Esophagus squamous epithelium (tissue), 5 donors: ENCODE measurements around the gene PIP5K1B. TPM values are rescaled to one million over a fixed set of nuclear protein-coding genes. Genes with fewer than 3 reads are reported as not detected.

ENCODE experiments used
- DNase-seq: peaks from one replicate; lab custom pipeline; 2025; lab: John Stamatoyannopoulos, UW
- H3K27ac ChIP-seq, 4 donors: fragments of 200-600 bp; sonication (generic); one replicate each; pipeline ENCODE4 v1.5.1; 2016 to 2019; ENCODE audit warnings: mild to moderate bottlenecking in 1 of 4
- H3K27me3 ChIP-seq, 4 donors: fragments of 200-600 bp; sonication (generic); 1 replicate in 3 of 4; 2 replicates in 1 of 4; pipeline versions ENCODE4 v1.5.1 to v1.6.0; 2017 to 2021; ENCODE audit warnings: antibody characterized with exemption in 1 of 4
- H3K36me3 ChIP-seq, 3 donors: fragments of 200-600 bp; sonication (generic); one replicate each; pipeline ENCODE4 v1.5.1; 2016 to 2019
- H3K4me1 ChIP-seq, 3 donors: fragments of 200-600 bp; sonication (generic); one replicate each; pipeline ENCODE4 v1.5.1; 2017 to 2019
- H3K4me3 ChIP-seq, 4 donors: fragments of 200-600 bp; sonication (generic); 1 replicate in 3 of 4; 2 replicates in 1 of 4; pipeline ENCODE4 v1.5.1; 2016 to 2019; ENCODE audit warnings: mild to moderate bottlenecking in 2 of 4, moderate library complexity in 1 of 4
- H3K9me3 ChIP-seq, 3 donors: fragments of 200-600 bp; sonication (generic); one replicate each; pipeline ENCODE4 v1.5.1; 2016 to 2019
- POLR2A ChIP-seq, 4 donors: fragments of 450-650 bp; IDR thresholded peaks; one replicate each; pipeline ENCODE4 v1.6.1; 2017; ENCODE audit warnings: antibody characterized with exemption in 4 of 4, mild to moderate bottlenecking in 4 of 4, moderate library complexity in 3 of 4
- WGBS, 2 donors: methylation state at CpG; one replicate each; pipeline ENCODE4 v1.1.5; 2018; 5-methylcytosine and 5-hydroxymethylcytosine counted together
- intact Hi-C: fragments of 100-400 bp; cut with DNase I; formaldehyde crosslinking; loops from one replicate; pipeline ENCODE4 v1.15.0; 2022
- total RNA-seq, 4 donors: library from RNA; depleted of rRNA; stranded (reverse); fragments of >200 nt; gene quantifications; one replicate each; pipeline ENCODE4 v1.1.0, GENCODE V29; 2016
- TF ChIP-seq, protein P1 (sequence below), 6 experiments: fragments of 450-650 bp in 4 of 6; fragments of 200-600 bp in 2 of 6; sonication (generic) in 2 of 6; IDR thresholded peaks; one replicate each; pipeline ENCODE4 v1.5.1; 2016 to 2019; ENCODE audit warnings: antibody characterized with exemption in 6 of 6, mild to moderate bottlenecking in 4 of 6, moderate library complexity in 4 of 6
- donor health status: DM: yes; HTN: yes; CAD: no.

PIP5K1B gene
- total RNA-seq, 4 donors from 2014 or later, result 0.38 to 0.97 (median 0.56) TPM; not detected in 1

DNA sequence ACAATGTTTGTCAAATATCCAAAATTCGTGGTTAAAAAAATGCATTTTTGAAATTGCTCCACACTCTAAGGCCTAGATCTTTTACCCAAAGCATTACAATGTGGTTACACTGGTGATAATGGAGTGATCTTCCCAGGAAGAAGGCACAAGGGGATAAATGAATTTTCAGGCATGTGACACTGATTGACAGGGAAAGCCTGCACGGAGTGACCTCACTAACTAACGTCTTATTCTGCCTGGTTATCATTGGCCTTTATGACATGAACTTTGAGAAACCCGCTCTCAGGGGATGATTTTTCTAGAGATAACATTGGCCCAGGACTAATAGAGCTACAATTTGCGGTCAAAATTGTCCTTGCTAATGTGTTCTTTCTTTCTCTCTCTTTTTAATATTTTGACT lies 171.2 kb downstream of the PIP5K1B start:
- Histone ChIP-seq H3K9me3 (no peaks in the 10 kb centered on the region), H3K36me3 (no peaks in the 10 kb centered on the region), H3K4me3 (no peak overlapping the region), H3K27ac (no peak overlapping the region), H3K4me1 (peaks cover 0 to 6% (median 0%) of the 10 kb centered on the region in 3 donors), H3K27me3 (no peaks in the 10 kb centered on the region)
- 65 to 76% methylated on average over 5 of the region's 5 CpGs for WGBS, 2 donors
- DNase-seq, result no peak
- no peak for TF ChIP-seq POLR2A (IDR thresholded peaks at IDR 0.05)
- TF ChIP-seq, protein P1, sequence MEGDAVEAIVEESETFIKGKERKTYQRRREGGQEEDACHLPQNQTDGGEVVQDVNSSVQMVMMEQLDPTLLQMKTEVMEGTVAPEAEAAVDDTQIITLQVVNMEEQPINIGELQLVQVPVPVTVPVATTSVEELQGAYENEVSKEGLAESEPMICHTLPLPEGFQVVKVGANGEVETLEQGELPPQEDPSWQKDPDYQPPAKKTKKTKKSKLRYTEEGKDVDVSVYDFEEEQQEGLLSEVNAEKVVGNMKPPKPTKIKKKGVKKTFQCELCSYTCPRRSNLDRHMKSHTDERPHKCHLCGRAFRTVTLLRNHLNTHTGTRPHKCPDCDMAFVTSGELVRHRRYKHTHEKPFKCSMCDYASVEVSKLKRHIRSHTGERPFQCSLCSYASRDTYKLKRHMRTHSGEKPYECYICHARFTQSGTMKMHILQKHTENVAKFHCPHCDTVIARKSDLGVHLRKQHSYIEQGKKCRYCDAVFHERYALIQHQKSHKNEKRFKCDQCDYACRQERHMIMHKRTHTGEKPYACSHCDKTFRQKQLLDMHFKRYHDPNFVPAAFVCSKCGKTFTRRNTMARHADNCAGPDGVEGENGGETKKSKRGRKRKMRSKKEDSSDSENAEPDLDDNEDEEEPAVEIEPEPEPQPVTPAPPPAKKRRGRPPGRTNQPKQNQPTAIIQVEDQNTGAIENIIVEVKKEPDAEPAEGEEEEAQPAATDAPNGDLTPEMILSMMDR (IDR thresholded peaks at IDR 0.05), result no peak
- intact Hi-C loops, result no loop called here

DNA sequence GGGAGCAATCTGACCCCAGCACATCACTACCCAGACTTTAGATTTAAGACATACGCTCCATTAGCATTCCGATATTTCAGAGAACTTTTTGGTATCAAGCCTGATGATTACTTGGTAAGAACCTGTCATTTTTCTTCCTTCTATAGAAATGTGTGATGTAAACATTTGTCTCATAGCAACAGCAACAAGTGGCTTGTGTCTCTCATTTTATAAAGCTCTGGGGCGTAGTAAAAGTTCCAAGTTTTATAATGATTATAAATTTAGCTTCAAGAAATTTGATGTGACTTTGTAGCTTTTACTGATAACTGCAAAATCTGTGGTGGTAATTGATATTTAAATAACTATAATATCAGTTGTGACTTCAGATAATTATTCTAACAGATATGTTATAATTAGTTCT lies 171.6 kb downstream of the PIP5K1B start:
- intact Hi-C loops, result no loop called here
- no peak overlapping the region for H3K27ac ChIP-seq
- no peaks in the 10 kb centered on the region for H3K9me3 ChIP-seq
- H3K4me1 ChIP-seq, result peaks cover 0 to 6% (median 0%) of the 10 kb centered on the region in 3 donors
- no peak for DNase-seq
- no peak overlapping the region for H3K4me3 ChIP-seq
- H3K27me3 ChIP-seq, result no peaks in the 10 kb centered on the region
- no peaks in the 10 kb centered on the region for H3K36me3 ChIP-seq
- TF ChIP-seq, protein P1 (IDR thresholded peaks at IDR 0.05), result no peak
- TF ChIP-seq POLR2A (IDR thresholded peaks at IDR 0.05), result no peak
- WGBS, 2 donors, result 43 to 59% methylated on average over 3 of the region's 3 CpGs

DNA sequence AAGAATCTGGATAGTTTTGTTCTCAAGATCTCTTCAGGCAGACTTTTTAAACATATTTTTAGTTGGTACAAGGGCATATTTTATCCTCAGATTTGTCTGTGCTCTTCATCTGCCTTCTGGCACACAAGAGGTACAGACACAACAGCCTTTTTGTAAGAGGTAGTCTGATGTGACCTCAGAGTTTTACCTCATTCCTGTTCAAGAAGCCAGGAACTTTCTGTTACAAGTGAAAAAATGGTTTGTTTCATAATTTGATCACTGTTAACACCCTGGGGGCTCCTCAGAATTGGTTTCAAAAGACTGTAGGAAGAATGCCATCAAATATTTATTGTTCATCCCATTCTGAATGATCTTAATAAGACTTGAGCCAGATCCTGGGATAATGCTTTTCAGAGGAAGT lies 172.2 kb downstream of the PIP5K1B start:
- H3K27me3 ChIP-seq, result no peaks in the 10 kb centered on the region
- H3K4me3 ChIP-seq, result no peak overlapping the region
- intact Hi-C loops, result no loop called here
- no peaks in the 10 kb centered on the region for H3K36me3 ChIP-seq
- TF ChIP-seq POLR2A (IDR thresholded peaks at IDR 0.05), result no peak
- TF ChIP-seq, protein P1 (IDR thresholded peaks at IDR 0.05), result no peak
- no peak for DNase-seq
- H3K4me1 ChIP-seq, result peaks cover 0 to 2% (median 0%) of the 10 kb centered on the region in 3 donors
- H3K9me3 ChIP-seq, result no peaks in the 10 kb centered on the region
- no peak overlapping the region for H3K27ac ChIP-seq

GRCh38 chr9:68878450-68878849 lies 173.4 kb downstream of the PIP5K1B start:
- intact Hi-C loops, result no loop called here
- H3K4me3 ChIP-seq, result no peak overlapping the region
- H3K27me3 ChIP-seq, result no peaks in the 10 kb centered on the region
- H3K9me3 ChIP-seq, result no peaks in the 10 kb centered on the region
- no peak overlapping the region for H3K27ac ChIP-seq
- no peaks in the 10 kb centered on the region for H3K4me1 ChIP-seq
- no peaks in the 10 kb centered on the region for H3K36me3 ChIP-seq
- TF ChIP-seq, protein P1 (IDR thresholded peaks at IDR 0.05), result no peak
- no peak for TF ChIP-seq POLR2A (IDR thresholded peaks at IDR 0.05)
- DNase-seq, result no peak

DNA sequence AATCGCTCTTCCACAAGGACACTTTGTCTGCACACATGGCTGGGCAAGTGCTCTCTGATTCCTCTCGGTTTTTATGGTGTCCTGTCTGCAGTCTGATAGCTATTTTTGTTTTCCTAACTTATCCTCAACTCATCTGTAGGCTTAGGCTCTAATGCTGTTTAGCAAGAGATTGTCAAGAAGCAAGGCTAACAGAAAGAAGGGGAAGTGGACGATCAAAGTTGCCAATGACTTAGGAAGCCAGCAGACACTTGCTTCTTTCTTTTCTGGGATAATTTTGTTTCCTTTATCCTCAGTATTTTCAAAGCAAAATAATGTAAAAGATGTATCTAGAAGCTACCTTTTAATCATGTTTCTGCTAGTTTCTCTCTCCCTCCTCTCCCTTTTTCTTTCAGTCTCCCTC lies 178.2 kb downstream of the PIP5K1B start:
- no peak overlapping the region for H3K4me3 ChIP-seq
- H3K4me1 ChIP-seq, result no peaks in the 10 kb centered on the region
- no peaks in the 10 kb centered on the region for H3K27me3 ChIP-seq
- intact Hi-C loops, result no loop called here
- no peaks in the 10 kb centered on the region for H3K36me3 ChIP-seq
- H3K9me3 ChIP-seq, result no peaks in the 10 kb centered on the region
- TF ChIP-seq POLR2A (IDR thresholded peaks at IDR 0.05), result no peak
- TF ChIP-seq, protein P1 (IDR thresholded peaks at IDR 0.05), result no peak
- H3K27ac ChIP-seq, result no peak overlapping the region
- no peak for DNase-seq
- WGBS, 2 donors, result 65 to 73% methylated on average over 3 of the region's 3 CpGs
